Stimulated activated CD4-positive, alpha-beta T cell treated with anti-CD3 and anti-CD28 coated beads, Interleukin-2, amount 100 ng/mL, for 48 hours (primary cell): ENCODE results near the gene C1QB.
"Not testable (repeated sequence)": the region's sequence is repeated elsewhere in the genome, so short reads cannot be mapped to it uniquely, and the experiment has no call there.

ENCODE experiments used
- DNase-seq, 2 donors: peaks; one replicate each; pipeline ENCODE4 v3.0.0-alpha.2; 2020

C1QB gene

GRCh38 chr1:22668840-22669239 is 15.8 kb downstream of the C1QB start:
- not testable (repeated sequence) for DNase-seq

- no peak for DNase-seq
Measured at GRCh38 chr1:22670352-22670975, 17.4 kb downstream of the C1QB start.

GRCh38 chr1:22671999-22672398 is 19.0 kb downstream of the C1QB start:
- DNase-seq = no peak

GRCh38 chr1:22673486-22674409 is 20.7 kb downstream of the C1QB start:
- peak; percentile 24 to 27 for DNase-seq

GRCh38 chr1:22674410-22674749 is 21.3 kb downstream of the C1QB start:
- DNase-seq = no peak

GRCh38 chr1:22676151-22676550 is 23.1 kb downstream of the C1QB start:
- not testable (repeated sequence) for DNase-seq

- DNase-seq = no peak
Measured at GRCh38 chr1:22676916-22677583, 24.0 kb downstream of the C1QB start.

GRCh38 chr1:22677931-22678896 is 25.2 kb downstream of the C1QB start:
- no peak for DNase-seq

GRCh38 chr1:22680726-22681125 is 27.7 kb downstream of the C1QB start:
- no peak for DNase-seq

GRCh38 chr1:22681556-22682276 is 28.7 kb downstream of the C1QB start:
- DNase-seq = no peak

GRCh38 chr1:22683547-22683946 is 30.5 kb downstream of the C1QB start:
- DNase-seq = no peak

GRCh38 chr1:22685591-22686059 is 32.6 kb downstream of the C1QB start:
- no peak for DNase-seq

- no peak for DNase-seq
Measured at GRCh38 chr1:22687191-22687590, 34.2 kb downstream of the C1QB start.

- no peak for DNase-seq
Measured at GRCh38 chr1:22688466-22688865, 35.4 kb downstream of the C1QB start.

GRCh38 chr1:22689505-22689904 is 36.5 kb downstream of the C1QB start:
- no peak for DNase-seq

- DNase-seq = no peak
Measured at GRCh38 chr1:22691031-22691753, 38.2 kb downstream of the C1QB start.

GRCh38 chr1:22694172-22694571 is 41.1 kb downstream of the C1QB start:
- DNase-seq = no peak

GRCh38 chr1:22696610-22697009 is 43.6 kb downstream of the C1QB start:
- no peak for DNase-seq

GRCh38 chr1:22697980-22698379 is 44.9 kb downstream of the C1QB start:
- no peak for DNase-seq

GRCh38 chr1:22699681-22700520 is 46.9 kb downstream of the C1QB start:
- no peak for DNase-seq
